Stimulated activated CD4-positive, alpha-beta T cell treated with anti-CD3 and anti-CD28 coated beads, Interleukin-2, amount 100 ng/mL, for 48 hours (primary cell): ENCODE data around the gene NRARP.

Experiments used
- DNase-seq, 2 donors: peaks; one replicate each; pipeline ENCODE4 v3.0.0-alpha.2; 2020

Gene NRARP

GRCh38 chr9:137321726-137322361 lies 19.8 kb upstream of the NRARP start:
- no peak for DNase-seq

DNA sequence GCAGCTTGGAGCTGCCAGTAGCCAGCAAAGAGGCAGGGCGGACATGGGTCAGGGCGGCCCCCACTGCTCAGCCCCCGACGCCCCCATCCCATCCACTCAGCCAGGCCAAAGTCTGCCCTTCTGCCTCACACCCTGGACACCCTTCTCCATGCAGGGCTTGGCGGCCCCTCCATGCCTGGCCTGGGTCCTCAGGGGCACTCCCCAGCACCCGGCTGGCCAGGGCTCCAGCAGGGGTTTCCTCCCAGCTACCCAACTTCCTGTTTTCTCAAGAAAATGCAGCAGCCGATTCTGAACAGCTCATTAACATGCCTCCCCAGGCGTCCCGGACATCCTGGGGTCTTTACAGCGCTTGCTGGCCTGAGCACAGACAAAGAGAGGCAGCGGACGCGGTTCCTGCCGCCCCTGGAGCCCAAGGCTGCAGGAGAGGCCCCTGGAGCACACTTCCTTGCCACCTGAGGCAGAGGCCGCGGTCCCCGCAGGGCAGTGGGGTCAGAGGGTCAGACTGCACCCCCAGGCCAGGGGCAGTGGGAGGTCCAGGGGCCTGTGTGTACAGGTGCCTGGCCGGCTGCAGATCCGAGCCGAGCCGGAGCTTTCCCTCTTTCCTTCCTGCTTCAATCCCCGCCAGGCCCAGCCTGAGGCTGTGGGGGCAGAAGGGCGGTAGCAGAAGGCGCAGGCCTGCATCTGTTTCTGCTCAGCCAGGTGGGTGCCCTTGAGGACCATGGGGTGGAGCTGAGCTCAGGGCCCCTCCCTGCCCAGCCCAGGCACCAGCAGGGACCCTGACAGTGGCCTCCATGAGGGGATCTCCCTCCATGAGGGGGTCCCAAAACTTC lies 18.7 kb upstream of the NRARP start:
- no peak for DNase-seq

GRCh38 chr9:137319739-137320551 lies 17.9 kb upstream of the NRARP start:
- no peak for DNase-seq

DNA sequence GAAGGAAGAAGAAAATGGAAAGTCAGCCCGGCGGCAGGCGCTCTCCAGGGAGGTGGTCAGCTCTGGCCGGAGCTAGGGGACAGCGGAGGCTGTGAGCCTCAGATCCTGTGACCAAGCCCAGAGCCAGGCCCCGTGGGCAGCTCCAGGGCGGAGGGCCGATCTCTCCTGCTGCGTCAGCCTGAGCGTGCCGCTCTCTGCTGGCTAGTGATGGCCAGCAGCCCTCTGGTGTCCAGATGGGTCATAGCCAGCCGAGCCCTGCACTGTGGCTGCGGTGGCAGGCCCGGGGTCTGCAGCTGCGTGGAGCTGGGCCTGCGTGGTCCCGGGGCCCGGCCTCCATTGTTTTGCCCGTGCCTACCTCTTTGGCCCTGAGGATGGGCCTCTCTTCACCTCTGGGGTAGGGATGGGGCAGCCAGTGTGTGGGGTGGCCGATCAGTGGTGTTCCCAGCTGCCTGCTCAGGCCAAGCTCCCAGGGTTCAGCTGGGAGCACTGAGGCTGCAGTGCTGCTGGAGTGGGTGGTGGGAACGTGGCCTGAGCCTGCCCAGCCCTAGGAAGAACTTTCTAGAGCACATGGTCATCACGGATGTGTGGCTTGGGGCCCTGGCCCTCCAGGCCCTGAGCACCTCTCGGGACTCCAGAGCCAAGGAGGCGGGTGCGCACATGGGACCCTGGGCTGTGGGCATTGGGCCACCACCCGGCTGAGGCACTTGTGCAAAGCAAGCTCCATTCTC lies 17.1 kb upstream of the NRARP start:
- no peak for DNase-seq

DNA sequence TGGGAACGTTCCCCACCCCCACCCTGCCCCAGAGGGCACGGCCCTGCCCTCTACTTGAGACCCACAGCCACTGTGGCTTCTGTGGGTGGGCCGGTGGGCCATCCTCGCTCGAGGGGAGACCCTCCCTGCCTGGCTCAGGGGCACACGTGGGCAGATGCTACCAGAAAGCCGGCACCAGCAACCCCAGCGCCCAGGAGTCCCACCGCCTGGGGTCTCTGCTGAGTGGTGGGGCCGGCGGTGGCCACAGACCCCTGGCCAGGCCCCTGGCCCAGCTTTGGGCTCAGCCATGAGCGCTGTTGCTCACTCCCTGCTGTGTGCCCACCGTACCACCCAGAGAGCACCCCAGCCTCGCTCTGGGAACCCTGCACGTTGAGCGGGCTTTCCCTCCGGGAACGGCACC lies 16.5 kb upstream of the NRARP start:
- no peak for DNase-seq

GRCh38 chr9:137317718-137318511 lies 15.8 kb upstream of the NRARP start:
- no peak for DNase-seq

GRCh38 chr9:137317021-137317717 lies 15.1 kb upstream of the NRARP start:
- DNase-seq, result no peak

DNA sequence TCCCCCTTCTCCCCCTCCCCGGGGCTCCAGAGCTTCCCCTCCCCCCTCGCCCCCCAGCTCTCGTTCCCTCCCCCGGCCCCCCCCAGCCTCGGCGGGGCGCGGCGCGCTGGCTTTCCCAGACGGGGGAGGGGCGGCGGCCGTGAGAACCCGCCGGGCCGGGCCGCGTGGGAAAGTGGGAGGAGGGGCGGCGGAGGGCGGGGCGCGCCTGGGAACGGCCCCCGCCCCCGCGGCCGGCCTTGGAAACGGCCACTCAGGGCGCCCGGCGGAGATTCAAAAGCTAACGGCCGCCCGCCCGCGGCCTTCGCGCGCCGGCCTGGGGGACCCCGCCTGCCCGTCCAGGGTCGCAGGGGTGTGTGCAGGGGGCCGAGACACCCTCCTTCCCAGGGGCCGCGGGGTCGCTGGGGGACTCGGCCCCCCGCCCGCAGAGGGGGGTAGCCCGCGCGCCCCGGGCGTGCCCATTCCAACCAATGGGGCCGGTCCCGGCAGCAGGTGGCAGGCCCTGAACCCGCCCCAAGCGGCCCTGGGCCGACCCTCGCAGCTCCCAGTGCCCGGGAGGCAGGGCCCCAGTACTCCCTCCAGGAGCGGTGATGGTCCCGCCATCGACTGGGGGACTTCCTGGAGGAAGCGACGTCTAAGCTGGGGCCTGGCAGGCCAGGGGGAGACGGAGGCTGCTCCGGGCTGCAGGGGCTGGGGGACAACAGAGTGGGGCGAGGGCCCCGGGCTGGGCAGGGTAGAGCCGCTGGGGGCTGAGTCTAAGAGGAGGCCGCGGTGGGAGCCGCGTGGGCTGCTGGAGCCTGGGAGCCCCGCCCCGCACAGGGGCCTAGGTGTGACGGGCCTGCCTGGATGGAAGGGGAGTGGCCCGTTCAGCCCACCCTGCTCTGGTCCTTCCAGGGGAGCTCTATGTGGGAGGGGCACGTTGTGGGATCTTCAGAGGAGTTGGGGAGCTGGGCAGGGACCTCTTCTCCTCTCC lies 14.2 kb upstream of the NRARP start:
- DNase-seq, result no peak

DNA sequence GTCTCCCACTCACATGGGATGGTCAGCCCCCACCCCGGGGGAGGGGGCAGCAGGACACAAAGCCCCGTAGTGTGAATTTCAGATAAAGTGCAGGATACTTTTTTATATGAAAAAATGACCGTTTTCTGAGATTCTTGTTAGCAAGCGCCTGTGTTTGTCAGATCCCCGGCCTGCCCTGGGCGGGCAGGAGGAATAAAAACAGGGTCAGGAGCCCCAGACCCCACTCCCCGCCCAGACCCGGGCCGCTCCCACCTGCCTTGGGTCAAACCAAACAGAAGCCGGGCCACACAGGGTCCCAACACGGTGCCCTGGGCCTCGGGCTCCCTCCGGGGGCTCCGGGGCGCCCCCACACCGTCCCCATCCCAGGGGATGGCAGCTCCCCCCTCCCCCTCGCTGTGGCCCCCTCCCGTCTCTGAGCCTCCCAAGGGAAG lies 13.5 kb upstream of the NRARP start:
- DNase-seq, result no peak

- no peak for DNase-seq
Observed at GRCh38 chr9:137314561-137315560, 12.8 kb upstream of the NRARP start.

- DNase-seq, result no peak
Observed at GRCh38 chr9:137313956-137314560, 12.0 kb upstream of the NRARP start.

GRCh38 chr9:137313326-137313936 lies 11.4 kb upstream of the NRARP start:
- DNase-seq, result no peak

- DNase-seq, result no peak
Observed at GRCh38 chr9:137312852-137313325, 10.8 kb upstream of the NRARP start.

- DNase-seq, result no peak
Observed at GRCh38 chr9:137311986-137312851, 10.1 kb upstream of the NRARP start.

DNA sequence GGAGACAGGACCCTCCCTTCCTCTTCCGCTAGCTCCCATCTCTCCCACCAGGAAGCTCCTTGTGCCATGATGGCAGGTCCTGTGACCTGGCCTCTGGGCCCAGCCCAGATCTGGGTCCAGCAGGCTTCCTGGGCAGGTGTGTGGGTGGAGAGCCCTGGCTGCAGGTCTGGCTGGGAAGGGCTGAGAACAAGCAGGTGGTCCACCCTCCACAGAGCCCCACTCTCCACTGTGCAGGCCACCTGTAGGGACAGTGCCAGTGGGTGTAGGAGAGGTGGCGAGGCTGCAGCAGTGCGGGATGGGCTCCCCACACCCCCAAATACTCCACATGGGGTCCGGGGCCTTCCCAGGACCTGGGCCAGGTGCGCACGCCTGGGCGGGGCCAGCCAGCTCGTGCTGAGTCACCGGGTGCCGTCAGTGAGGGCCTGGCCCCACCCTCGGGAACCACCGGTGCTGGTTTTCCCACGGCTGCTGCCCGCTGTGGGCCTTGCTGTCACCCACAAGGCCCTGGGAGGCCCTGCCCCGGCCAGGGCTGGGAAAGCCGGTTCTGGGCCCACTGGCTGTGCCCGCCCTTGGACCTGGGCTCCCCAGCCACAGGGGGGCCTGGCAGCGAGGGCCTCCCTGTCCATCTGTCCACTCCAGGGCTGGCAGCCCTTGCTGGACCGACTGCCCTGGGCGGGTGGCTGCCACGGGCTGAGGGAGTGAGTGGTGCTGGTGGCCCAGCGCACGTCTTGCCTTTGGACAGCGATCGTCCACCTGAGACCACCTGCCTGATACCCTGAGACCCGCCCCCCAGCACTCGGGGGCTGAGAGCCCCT lies 9.3 kb upstream of the NRARP start:
- DNase-seq, result no peak
